AG09319 (cell line): ENCODE measurements around the gene TOMM20L.

Source experiments
- DNase-seq: peaks from one replicate; pipeline ENCODE4 v3.0.0-alpha.2; 2010; ENCODE audit warnings: low read depth; ENCODE audit errors: extremely low read depth
- CTCF ChIP-seq: IDR thresholded peaks from 2 replicates; pipeline ENCODE4 v1.5.1; 2011; ENCODE audit warnings: low read depth, mild to moderate bottlenecking, inconsistent platforms, low read length, moderate library complexity

The TOMM20L gene

GRCh38 chr14:58367296-58367695 is 28.4 kb upstream of the TOMM20L start:
- TF ChIP-seq CTCF, result no peak
- DNase-seq, result no peak

- no peak for DNase-seq
- TF ChIP-seq CTCF, result no peak
Observed at GRCh38 chr14:58368956-58369355, 26.8 kb upstream of the TOMM20L start.

GRCh38 chr14:58376791-58377190 is 18.9 kb upstream of the TOMM20L start:
- no peak for DNase-seq
- no peak for TF ChIP-seq CTCF

- no peak for TF ChIP-seq CTCF
- DNase-seq, result no peak
Observed at GRCh38 chr14:58390830-58391229, 4.9 kb upstream of the TOMM20L start.

GRCh38 chr14:58395562-58395811 is 243 bp upstream of the TOMM20L start:
- no peak for TF ChIP-seq CTCF
- no peak for DNase-seq

GRCh38 chr14:58397156-58397555 is 1.4 kb downstream of the TOMM20L start:
- no peak for TF ChIP-seq CTCF
- no peak for DNase-seq

- no peak for TF ChIP-seq CTCF
- no peak for DNase-seq
Observed at GRCh38 chr14:58398495-58398894, 2.8 kb downstream of the TOMM20L start.

GRCh38 chr14:58398895-58399294 is 3.2 kb downstream of the TOMM20L start:
- TF ChIP-seq CTCF, result no peak

More at GRCh38 chr14:58398895-58399294, 3.2 kb downstream of the TOMM20L start:
- no peak for DNase-seq
